Measurements from ENCODE around the gene LILRB5. TPM values are rescaled to one million over a fixed set of nuclear protein-coding genes. Genes with fewer than 3 reads are reported as not detected.

LILRB5 gene
- total RNA-seq, 4 donors from 2014 or later: 24.0 to 75.5 (median 39.4) TPM

DNA sequence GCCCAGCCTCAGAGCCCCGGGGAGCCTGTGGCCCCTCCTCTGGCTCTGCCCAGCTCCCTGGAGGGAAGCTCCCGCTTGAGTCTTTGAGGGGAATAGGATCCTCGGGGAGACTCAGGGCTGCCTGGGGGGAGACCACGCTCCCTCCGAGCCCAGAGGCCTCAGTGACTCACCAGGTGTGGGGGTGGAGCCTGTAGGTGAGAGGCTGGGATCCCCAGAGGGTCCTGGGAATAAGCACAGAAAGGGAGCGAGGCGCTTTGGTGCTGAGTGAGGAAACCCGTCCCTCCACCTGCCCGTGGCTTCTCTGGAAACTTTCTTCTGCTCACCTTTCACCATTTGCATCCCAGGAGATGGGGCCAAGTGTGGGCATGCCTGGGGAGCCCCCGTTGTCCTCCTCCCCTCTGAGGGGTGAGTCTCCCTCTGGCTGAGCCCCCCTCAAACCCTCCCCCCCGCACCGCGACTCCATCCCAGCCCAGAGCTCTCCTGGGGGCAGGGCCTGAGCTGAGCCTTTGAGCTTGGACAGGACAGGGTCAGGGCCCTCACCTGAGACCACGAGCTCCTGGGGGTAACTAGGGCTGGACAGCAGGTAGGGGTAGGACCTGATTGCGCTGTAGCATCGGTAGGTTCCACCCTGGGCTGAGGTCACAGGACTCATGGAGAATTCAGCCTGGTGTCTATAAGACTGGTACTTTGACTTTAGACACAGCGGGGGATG, 2.7 kb downstream of the LILRB5 start:
- DNase-seq (ENCODE audit: low spot score) (no peak), ATAC-seq (ENCODE audit: low FRiP score) (no peak)
- TF ChIP-seq, protein P1, sequence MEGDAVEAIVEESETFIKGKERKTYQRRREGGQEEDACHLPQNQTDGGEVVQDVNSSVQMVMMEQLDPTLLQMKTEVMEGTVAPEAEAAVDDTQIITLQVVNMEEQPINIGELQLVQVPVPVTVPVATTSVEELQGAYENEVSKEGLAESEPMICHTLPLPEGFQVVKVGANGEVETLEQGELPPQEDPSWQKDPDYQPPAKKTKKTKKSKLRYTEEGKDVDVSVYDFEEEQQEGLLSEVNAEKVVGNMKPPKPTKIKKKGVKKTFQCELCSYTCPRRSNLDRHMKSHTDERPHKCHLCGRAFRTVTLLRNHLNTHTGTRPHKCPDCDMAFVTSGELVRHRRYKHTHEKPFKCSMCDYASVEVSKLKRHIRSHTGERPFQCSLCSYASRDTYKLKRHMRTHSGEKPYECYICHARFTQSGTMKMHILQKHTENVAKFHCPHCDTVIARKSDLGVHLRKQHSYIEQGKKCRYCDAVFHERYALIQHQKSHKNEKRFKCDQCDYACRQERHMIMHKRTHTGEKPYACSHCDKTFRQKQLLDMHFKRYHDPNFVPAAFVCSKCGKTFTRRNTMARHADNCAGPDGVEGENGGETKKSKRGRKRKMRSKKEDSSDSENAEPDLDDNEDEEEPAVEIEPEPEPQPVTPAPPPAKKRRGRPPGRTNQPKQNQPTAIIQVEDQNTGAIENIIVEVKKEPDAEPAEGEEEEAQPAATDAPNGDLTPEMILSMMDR (IDR thresholded peaks at IDR 0.05): no peak

- ATAC-seq (ENCODE audit: low FRiP score) (no peak), DNase-seq (ENCODE audit: low spot score) (no peak)
- TF ChIP-seq, protein P1 (IDR thresholded peaks at IDR 0.05): no peak
Measured at GRCh38 chr19:54253331-54254194, 3.5 kb downstream of the LILRB5 start.

GRCh38 chr19:54252845-54253244, 4.2 kb downstream of the LILRB5 start:
- no peak for DNase-seq (ENCODE audit: low spot score)
- no peak for ATAC-seq (ENCODE audit: low FRiP score)
- TF ChIP-seq, protein P1 (IDR thresholded peaks at IDR 0.05): no peak

DNA sequence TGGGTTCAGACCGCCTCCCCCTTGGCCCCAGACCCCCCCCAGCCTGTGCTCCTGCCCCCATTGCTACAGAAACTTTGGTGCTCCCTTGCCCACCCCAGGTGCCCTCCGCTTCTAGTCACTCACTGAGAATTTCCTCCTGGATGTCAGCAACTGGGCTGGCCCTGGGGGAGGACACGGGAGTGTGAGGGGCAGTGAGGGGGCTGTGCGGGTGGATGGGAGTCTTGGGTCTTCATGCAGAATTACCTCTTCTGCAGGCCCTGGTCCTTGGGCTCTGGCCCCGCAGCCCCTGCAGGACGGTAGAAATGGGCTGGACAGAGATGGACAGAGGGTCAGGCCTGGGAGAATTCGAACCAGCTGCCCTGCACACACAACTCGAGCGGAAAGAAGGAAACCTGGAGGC, 4.8 kb downstream of the LILRB5 start:
- ATAC-seq (ENCODE audit: low FRiP score) (no peak), DNase-seq (ENCODE audit: low spot score) (no peak)
- TF ChIP-seq, protein P1 (IDR thresholded peaks at IDR 0.05): no peak

DNA sequence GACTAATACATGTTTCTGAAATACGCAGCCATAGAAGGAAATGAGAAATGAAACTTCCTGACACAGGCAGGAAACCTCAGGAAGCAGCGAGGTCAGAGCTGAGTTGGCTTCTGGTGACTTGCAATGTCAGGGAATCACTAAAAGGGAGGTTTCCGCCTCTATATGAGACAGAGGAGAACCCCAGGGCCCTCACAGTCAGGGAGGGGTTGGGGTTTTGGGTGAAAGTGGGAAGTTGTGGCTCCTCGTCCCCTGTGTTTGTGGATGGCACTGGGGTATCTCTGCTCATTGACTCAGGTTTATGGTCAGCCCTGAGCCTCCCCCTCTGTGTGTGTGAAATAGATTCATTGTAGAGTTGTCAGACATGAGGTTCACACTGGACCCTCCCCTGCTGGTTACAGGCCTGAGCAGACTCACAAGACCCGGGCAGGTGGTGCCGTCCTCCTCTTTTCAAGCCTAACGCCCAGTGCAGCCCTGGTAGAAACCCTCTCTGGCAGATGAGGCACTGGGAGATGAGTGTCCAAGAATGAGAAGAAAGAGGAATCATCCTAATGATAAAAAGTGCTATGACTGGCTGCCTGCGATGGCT, 9.0 kb downstream of the LILRB5 start:
- DNase-seq (ENCODE audit: low spot score): no peak
- peak; percentile 29 for ATAC-seq (ENCODE audit: low FRiP score)
- TF ChIP-seq, protein P1 (IDR thresholded peaks at IDR 0.05): no peak

GRCh38 chr19:54247106-54247930, 9.8 kb downstream of the LILRB5 start:
- TF ChIP-seq, protein P1 (IDR thresholded peaks at IDR 0.05): no peak
- DNase-seq (ENCODE audit: low spot score) (no peak), ATAC-seq (ENCODE audit: low FRiP score) (no peak)

Data from omental fat pad (tissue), 4 donors.